Subcutaneous adipose tissue (tissue), 4 donors: ENCODE results near the gene HSPA1L. TPM values are rescaled to one million over a fixed set of nuclear protein-coding genes. Genes with fewer than 3 reads are reported as not detected.

Experiments used
- total RNA-seq, 4 donors: library from RNA; depleted of rRNA; stranded (reverse); fragments of >200 nt; gene quantifications; one replicate each; pipeline ENCODE4 v1.1.0, GENCODE V29; 2016
- TF ChIP-seq, protein P1 (sequence below): fragments of 450-650 bp; IDR thresholded peaks from one replicate; pipeline ENCODE4 v1.5.1; 2016; ENCODE audit warnings: low read depth, mild to moderate bottlenecking, control low read depth, antibody characterized with exemption, moderate library complexity

Gene HSPA1L
- total RNA-seq, 4 donors from 2014 or later: 0.65 to 2.9 (median 1.2) TPM

- TF ChIP-seq, protein P1, sequence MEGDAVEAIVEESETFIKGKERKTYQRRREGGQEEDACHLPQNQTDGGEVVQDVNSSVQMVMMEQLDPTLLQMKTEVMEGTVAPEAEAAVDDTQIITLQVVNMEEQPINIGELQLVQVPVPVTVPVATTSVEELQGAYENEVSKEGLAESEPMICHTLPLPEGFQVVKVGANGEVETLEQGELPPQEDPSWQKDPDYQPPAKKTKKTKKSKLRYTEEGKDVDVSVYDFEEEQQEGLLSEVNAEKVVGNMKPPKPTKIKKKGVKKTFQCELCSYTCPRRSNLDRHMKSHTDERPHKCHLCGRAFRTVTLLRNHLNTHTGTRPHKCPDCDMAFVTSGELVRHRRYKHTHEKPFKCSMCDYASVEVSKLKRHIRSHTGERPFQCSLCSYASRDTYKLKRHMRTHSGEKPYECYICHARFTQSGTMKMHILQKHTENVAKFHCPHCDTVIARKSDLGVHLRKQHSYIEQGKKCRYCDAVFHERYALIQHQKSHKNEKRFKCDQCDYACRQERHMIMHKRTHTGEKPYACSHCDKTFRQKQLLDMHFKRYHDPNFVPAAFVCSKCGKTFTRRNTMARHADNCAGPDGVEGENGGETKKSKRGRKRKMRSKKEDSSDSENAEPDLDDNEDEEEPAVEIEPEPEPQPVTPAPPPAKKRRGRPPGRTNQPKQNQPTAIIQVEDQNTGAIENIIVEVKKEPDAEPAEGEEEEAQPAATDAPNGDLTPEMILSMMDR: no peak
Observed at GRCh38 chr6:31767096-31767645, 47.9 kb downstream of the HSPA1L start.

DNA sequence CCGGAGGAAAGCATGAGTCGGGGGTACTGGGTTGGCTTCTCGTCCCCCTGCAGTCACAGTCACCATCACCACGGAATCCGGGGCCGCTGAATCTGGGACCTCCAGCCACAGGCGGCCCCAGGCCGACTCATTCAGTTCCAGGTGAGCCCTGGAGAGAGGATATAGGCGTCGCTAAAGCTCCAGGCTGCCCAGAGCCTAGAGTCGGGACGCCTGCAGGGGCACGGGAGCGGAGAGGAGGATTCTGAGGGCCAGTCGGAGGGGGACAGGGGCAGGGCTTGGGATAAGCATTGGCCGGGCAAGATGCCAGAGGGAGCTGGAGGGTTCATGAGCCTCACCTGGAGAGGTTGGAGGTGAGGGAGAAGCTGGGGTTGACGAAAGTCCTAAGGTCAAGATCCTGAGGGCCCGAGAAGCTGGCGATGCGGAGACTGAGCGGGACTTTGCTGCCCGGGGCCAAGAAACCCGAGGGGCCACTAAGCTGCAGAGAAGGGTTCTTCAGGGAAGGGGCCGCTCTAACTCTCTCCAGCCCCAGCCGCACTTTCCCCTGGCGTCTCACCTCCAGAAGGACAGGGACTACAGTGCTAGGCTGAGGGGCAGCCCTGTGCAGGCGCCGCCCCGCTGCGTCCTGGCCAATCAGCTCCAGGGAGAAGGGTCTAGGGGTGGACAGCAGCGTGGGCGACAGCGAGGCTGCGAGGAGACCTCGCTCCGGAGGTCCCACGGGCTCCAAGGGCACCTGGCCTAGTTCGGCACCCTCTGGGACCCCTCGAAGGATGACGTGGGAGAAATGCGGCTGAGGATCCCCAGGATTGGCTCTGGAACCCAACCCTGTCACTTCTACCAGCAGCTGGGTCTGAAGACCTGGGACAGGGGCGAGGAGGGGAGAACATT lies 48.9 kb downstream of the HSPA1L start:
- TF ChIP-seq, protein P1: no peak

GRCh38 chr6:31765559-31765909 lies 49.5 kb downstream of the HSPA1L start:
- TF ChIP-seq, protein P1: no peak

GRCh38 chr6:31764198-31764597 lies 50.9 kb downstream of the HSPA1L start:
- TF ChIP-seq, protein P1: no peak

DNA sequence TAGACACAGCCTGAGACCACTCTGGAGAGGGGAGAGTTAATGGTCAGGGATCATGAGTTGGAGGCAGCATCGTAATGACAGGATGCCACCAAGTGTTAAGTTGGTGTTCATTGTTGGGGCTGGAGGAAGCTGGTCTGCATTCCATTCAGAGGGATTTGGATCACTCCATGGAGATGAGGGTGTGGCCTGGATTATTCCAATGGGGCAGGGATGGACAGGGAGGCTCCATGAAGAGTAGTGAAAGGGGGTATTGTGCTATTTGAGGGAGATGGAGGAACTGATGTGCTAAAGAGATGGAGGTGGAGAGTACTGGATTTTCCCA lies 51.5 kb downstream of the HSPA1L start:
- TF ChIP-seq, protein P1: no peak

- TF ChIP-seq, protein P1: no peak
Observed at GRCh38 chr6:31762878-31763618, 52.0 kb downstream of the HSPA1L start.

DNA sequence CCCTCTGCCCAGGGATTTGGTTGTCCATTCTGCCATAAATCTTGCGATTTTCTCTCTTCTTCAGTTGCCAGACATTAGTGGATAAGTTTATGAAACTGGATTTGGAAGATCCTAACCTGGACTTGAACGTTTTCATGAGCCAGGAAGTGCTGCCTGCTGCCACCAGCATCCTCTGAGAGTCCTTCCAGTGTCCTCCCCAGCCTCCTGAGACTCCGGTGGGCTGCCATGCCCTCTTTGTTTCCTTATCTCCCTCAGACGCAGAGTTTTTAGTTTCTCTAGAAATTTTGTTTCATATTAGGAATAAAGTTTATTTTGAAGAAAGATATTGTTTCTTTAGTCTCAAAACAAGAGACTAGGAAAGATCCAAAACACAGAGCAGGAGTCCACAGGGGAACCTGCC lies 52.7 kb downstream of the HSPA1L start, which contains the start of gene SAPCD1:
Gene SAPCD1 (plus strand): TSS at position 301 of the 400 bp plus-strand sequence. CDS start 399 bp downstream, outside the sequence.
- TF ChIP-seq, protein P1: no peak
